ENCODE data around the gene CELA3A.
"Not testable (repeated sequence)": the region's sequence is repeated elsewhere in the genome, so short reads cannot be mapped to it uniquely, and the experiment has no call there.

CELA3A gene

DNA sequence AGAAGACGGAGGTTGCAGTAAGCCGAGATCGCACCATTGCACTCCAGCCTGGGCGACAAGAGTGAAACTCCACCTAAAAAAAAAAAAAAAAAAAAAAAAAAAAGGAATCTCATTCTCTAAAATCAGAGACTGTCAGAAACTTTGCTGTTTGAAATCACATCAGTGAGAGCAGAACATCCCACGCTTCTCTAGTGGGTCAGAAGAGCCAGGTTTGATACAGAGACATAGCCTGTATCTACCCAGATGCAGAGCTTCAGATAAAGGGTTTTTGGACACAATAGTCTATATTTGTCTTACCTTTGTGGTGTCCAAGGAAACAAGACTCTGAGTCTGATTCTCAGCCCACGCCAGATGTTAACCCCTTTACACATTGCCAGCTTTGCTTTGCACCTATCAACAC lies 19.6 kb downstream of the CELA3A start:
- no peak for DNase-seq

GRCh38 chr1:22024485-22025367 lies 23.3 kb downstream of the CELA3A start:
- DNase-seq: peak; percentile 85

GRCh38 chr1:22025368-22026155 lies 24.1 kb downstream of the CELA3A start:
- DNase-seq: peak; percentile 93

DNA sequence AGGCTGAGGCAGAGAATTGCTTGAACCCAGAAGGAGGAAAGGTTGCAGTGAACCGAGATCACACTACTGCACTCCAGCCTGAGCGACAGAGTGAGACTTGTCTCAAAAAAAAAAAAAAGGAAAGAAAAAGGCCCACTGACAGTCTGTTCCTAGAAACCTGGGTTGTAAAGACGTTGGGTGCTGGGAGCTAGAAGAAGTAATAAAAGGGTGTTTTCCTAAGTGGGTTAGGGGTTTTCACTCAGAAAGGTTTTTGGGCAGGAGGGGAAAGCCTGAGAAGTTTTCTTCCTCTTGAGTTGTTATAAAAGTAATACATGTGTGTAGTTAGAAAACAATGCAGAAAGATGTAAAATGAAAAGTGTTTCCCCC lies 25.4 kb downstream of the CELA3A start:
- DNase-seq: no peak

- no peak for DNase-seq
Measured at GRCh38 chr1:22030057-22030456, 28.6 kb downstream of the CELA3A start.

DNA sequence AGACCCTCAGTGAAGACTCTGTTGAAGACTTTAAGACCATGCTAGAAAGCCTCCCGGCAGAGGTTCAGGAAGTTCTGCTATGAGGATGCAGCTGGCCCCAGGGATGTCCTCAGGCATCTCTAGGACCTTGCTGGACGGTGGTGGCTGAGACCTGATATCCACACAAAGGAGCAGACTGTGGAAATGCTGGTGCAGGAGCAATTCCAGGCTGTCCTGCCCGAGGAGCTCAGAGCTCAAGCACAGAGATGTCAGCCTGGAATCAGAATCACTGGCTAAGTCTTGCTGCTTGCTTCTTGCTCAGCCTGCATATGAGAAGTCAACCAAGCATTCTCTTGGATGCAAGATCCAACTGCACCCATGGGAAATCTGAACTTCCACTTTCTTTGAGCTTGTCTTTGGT lies 29.0 kb downstream of the CELA3A start:
- DNase-seq: no peak

DNA sequence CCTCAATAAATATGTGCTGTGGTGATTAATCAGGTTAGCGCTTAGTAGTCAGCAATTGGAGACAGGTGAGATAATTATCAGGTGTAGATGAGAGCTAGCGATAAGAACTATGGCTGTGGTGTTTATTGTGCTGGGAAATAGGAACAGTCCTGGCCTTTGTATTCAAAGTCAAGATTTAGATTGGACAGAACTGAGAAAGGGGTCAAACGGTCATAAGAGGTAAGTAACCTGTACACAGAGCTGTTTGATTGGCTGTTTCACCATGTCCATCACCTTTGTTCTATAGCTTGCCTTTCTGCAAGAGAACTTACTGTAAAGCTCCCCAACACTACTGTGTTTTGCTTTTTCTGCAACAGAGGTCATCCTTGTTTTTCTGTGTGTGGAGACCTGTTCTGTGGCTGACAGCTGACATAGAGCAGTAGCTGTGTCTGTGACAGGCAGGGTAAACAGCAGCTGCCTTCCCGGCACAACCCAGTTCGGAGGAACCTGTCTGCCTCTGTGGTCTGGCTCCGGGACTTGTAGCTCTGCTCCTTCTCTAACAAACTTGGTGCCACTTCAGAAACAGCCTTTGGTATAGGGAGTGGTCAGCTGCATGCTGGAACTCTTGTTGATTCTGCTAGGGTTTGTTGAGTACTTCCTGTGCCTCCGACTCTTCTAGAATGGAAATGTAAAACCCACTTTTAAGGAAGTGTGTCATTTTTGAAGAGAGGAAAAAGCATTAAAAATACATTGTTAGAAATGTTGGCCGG lies 29.9 kb downstream of the CELA3A start:
- peak; percentile 62 for DNase-seq

DNA sequence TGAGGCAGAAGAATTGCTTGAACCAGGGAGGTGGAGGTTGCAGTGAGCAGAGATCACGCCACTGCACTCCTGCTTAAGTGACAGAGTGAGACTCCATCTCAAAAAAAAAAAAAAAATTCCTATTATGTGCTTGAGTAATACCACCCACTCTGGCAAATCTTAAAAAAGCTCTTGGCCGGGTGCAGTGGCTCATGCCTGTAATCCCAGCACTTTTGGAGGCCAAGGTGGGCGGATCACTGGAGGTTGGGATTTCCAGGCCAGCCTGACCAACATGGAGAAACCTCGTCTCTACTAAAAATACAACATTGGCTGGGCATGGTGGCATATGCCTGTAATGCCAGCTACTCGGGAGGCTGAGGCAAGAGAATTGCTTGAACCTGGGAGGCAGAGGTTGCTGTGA lies 33.4 kb downstream of the CELA3A start:
- DNase-seq: not testable (repeated sequence)

- no peak for DNase-seq
Measured at GRCh38 chr1:22037520-22037919, 36.1 kb downstream of the CELA3A start.

DNA sequence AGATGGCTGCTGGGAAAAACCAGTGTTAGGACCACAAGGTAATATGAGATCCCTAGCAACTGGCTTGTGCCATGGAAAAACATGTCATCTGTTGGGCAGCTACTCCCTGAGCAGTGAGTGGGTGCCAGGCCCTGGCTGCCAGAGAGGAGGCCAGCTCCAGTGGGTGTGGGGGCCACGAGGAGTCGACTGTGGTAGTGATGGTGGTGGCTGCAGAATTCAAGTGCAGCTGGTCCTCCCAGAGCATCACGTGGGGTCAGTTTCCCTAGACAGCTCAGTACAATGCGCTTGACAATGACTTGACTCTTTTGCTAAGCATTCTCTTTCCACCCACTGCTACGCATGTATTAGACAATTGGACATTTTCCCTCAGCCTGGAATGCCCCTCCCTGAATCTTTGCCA lies 36.6 kb downstream of the CELA3A start:
- no peak for DNase-seq

DNA sequence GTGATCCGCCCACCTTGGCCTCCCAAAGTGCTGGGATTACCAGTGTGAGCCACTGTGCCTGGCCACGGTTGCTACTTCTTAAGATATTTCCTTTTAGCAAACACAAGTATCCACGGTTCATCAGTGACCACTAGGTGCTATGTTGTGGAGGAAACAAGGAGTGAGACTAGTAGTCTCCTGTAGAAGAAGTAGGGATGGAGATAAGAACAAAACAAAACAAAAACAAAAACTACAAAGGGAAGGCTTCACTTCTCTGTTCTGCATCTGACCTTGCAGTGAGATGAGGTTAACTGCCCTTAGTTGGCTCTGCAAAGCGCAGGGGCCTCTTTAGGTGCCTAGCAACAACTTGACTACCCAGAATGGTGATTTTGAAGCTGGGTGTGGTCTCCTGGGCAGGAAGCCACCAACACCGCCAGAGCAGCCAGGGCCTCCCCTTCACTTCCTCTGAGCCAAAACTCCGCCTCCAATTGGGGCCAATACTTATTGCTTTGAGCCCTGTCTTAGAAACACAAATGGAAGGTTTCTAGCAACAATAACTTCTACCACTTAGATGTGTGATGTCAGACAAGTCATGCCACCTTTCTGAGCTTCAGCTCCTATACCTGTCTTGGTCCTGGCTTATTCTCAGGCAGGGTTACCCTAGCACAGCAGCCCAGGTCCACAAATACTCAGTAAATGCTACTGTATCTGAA lies 38.3 kb downstream of the CELA3A start:
- DNase-seq: peak; percentile 90

DNA sequence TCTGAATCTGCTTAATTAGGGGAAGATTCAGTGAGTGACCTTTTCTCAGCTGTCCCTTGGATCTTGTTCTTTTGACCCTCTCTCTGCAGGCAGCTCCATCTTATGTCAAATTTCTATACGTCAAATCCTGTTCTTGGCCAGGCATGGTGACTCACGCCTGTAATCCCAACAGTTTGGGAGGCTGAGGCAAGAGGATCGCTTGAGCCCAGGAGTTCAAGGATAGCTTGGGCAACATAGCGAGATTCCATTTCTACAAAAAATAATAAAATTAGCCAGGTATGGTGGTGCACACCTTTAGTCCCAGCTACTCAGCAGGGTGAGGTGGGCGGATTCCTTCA lies 38.8 kb downstream of the CELA3A start:
- DNase-seq: no peak

DNA sequence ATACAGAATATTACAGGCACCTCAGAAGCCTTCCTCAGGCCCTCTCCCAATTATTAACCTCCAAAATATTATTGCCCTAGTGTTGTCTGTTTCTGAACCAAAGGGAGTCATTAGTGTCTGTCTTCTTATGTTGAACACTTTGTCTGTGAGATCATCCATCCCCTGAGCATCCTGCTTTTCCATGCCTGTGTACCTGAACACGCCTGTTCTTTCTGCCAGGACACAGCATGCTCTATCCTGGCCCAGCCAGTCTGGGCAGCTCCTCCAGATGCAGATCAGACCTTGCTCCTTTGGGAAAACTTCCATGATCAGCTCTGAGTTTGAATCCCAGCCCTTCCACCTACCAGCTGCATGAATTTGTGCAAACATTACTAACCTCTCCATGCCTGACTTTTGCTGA lies 40.0 kb downstream of the CELA3A start:
- no peak for DNase-seq

DNA sequence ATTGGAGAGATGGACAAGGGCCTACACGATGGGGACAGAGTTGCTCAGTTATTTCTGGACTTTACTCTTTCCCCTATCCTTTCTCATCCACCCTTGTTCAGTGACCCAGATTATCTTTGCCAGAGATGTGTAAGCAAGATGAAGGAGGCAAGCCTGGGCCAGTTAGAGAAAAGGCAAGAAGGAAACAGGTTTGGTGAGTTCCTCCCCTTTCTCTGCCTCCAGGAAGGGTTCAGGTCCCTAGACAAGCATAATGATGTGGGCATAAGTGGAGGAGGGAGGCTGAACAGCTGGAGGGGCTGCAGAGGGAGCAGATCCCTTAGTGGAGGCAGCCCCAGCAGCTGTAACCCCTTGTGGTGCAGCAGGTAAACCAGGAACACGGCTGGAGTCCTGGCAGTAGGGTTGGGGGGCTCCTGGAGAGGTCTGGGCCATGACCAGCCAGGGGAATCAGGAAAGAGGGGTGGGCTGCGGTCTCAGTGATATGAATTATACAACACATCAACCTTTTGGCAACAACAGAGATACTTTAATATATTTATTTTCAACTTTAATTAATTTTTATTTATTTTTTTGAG lies 41.8 kb downstream of the CELA3A start:
- DNase-seq: no peak

GRCh38 chr1:22044690-22045420 lies 43.4 kb downstream of the CELA3A start:
- DNase-seq: no peak

GRCh38 chr1:22045604-22046228 lies 44.3 kb downstream of the CELA3A start:
- DNase-seq: no peak

DNA sequence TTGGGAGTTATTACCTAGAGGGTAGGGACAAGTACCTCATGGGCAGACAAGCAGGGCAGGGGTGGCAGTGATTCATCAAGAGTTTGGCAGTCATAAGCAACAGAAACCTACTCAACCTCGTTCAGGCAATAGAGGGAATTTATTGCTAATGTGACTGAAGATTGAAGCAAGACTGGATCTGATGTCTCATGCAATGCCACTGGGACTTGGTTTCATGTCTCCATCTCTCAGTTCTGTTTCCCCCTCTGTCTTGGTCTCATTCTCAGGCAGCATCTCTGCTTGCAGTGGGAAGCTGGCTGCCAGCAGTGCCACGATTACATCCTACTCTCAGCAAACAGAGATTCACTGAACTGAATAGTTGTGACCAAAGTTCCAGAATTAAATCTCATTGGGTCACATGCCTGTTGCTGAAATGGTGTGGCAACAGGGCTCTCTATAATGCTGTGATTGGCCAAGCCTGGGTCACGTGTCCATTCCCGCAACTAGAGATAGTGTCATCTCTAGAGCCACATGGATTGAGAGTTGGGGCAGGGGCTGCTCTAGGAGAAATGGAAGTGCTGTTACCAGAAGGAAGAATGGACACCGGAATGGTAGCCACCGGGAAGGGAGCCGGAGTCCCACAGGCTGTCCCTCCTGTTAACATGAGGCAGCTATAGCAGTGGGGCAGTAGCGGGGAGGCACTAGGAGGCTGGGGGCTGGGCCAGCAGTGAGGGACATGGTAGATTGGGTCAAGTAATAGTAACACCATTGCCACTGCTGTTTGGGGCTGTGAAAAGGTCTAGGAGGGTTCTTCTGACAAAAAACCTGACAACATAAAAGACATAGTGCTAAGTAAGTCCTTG lies 47.1 kb downstream of the CELA3A start:
- DNase-seq: peak; percentile 65

DNA sequence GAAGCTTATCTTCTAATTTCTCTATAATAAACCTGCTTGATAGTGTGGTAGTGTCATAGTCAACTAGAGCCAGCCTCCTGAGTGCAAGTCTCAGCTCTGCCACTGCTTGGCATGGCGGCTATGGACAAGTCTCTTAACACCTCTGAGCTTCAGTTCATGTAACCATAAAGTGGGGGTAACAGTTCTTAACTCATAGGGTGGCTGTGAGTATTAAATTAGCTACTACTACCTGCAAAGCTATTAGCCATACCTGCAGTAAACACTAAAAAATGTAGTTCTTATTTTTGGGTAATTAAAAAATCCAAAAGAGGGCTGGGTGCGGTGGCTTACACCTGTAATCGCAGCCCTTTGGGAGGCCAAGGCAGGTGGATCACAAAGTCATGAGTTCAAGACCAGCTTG lies 48.9 kb downstream of the CELA3A start:
- DNase-seq: no peak

- DNase-seq: no peak
Measured at GRCh38 chr1:22051607-22052114, 50.2 kb downstream of the CELA3A start.

Data from activated CD4-positive, alpha-beta T cell treated with anti-CD3 and anti-CD28 coated beads for 48 hours (primary cell).